Measurements from ENCODE around the gene NAGLU. TPM values are rescaled to one million over a fixed set of nuclear protein-coding genes. Genes with fewer than 3 reads are reported as not detected.

Gene NAGLU
- total and polyA plus RNA-seq, 2 donors from 2014 or later: 37.5 to 52.7 TPM

GRCh38 chr17:42530952-42531454, 5.0 kb upstream of the NAGLU start:
- FAIRE-seq (no peak), DNase-seq (no peak)
- Histone ChIP-seq H3K9ac (ENCODE audit: low read length in 3 of 3) (no peak overlapping the region), H3K9me3 (ENCODE audit: control insufficient read depth in 2 of 3, insufficient read depth in 1 of 3, low read length in 3 of 3) (no peaks in the 10 kb centered on the region), H3K4me1 (ENCODE audit: control insufficient read depth in 2 of 3, insufficient read depth in 2 of 3, low read depth in 1 of 3, low read length in 3 of 3) (peaks cover 4 to 14% (median 8%) of the 10 kb centered on the region in 3 donors), H3K36me3 (ENCODE audit: control insufficient read depth in 2 of 3, insufficient read depth in 3 of 3, low read length in 3 of 3) (no peaks in the 10 kb centered on the region), H3K27me3 (ENCODE audit: control insufficient read depth, insufficient read depth, low read length) (no peaks in the 10 kb centered on the region), H3K27ac (ENCODE audit: low read depth in 2 of 2, low read length in 2 of 2) (no peak overlapping the region), H3K4me3 (ENCODE audit: low read length in 3 of 3) (no peak overlapping the region)
- intact Hi-C loops (cut with DNase I): no loop called here
- TF ChIP-seq, protein P1, sequence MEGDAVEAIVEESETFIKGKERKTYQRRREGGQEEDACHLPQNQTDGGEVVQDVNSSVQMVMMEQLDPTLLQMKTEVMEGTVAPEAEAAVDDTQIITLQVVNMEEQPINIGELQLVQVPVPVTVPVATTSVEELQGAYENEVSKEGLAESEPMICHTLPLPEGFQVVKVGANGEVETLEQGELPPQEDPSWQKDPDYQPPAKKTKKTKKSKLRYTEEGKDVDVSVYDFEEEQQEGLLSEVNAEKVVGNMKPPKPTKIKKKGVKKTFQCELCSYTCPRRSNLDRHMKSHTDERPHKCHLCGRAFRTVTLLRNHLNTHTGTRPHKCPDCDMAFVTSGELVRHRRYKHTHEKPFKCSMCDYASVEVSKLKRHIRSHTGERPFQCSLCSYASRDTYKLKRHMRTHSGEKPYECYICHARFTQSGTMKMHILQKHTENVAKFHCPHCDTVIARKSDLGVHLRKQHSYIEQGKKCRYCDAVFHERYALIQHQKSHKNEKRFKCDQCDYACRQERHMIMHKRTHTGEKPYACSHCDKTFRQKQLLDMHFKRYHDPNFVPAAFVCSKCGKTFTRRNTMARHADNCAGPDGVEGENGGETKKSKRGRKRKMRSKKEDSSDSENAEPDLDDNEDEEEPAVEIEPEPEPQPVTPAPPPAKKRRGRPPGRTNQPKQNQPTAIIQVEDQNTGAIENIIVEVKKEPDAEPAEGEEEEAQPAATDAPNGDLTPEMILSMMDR (IDR thresholded peaks at IDR 0.05; ENCODE audit: borderline replicate concordance, extremely low read depth, insufficient read depth): no peak

DNA sequence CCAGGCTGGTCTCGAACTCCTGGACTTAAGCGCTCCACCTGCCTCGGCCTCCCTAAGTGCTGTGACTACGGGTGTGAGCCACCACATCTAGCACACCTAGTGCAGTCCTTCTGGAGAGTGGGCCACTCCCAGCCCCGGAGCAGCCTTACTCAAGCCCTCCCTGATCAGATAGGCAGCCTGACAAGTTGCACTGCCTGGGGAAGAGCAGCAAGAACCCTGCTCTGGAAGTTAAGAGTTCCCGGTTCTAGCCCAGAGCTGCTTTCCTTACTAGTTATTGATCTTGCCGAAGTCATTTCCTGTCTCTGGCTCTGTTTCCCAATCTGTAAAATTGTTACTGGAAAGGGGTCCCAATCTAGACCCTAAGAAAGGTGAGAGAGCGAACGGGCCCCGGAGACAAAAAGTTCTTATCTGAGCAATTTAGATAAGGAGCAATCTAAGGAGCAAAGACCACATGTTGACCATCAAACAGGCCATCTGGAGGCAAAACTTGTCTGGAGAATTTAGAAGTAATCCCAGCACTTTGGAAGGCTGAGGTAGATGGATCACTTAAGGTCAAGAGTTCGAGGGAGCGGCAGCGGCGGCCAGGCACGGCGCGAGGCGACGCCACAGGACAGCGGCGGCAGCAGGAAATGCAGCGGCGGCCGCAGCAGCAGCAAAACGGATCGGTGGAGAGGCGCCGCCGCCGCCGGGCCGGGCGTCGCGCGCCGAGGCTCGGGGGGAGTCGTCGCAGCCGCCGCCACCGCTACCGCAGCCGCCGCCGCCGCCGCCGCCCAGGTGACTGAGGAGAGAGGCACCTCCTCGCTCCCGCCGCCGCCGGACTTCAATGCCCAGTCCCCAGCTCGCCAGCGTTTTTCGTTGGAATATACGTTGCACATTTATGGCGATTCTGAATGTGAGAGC, 4.3 kb upstream of the NAGLU start:
- Histone ChIP-seq H3K9me3 (ENCODE audit: control insufficient read depth in 2 of 3, insufficient read depth in 1 of 3, low read length in 3 of 3) (no peaks in the 10 kb centered on the region), H3K27ac (ENCODE audit: low read depth in 2 of 2, low read length in 2 of 2) (peak overlapping the region; percentile 59 to 67), H3K36me3 (ENCODE audit: control insufficient read depth in 2 of 3, insufficient read depth in 3 of 3, low read length in 3 of 3) (no peaks in the 10 kb centered on the region), H3K4me1 (ENCODE audit: control insufficient read depth in 2 of 3, insufficient read depth in 2 of 3, low read depth in 1 of 3, low read length in 3 of 3) (peaks cover 4 to 14% (median 8%) of the 10 kb centered on the region in 3 donors), H3K27me3 (ENCODE audit: control insufficient read depth, insufficient read depth, low read length) (no peaks in the 10 kb centered on the region), H3K4me3 (ENCODE audit: low read length in 3 of 3) (peak overlapping the region; percentile 48 to 61 (median 55)), H3K9ac (ENCODE audit: low read length in 3 of 3) (no peak overlapping the region)
- FAIRE-seq: no peak
- peak in 4 of 5 donors; percentile 65 to 89 (median 80) for DNase-seq
- TF ChIP-seq, protein P1 (IDR thresholded peaks at IDR 0.05; ENCODE audit: borderline replicate concordance, extremely low read depth, insufficient read depth): peak; percentile 43
- intact Hi-C loops (cut with DNase I): no loop called here

DNA sequence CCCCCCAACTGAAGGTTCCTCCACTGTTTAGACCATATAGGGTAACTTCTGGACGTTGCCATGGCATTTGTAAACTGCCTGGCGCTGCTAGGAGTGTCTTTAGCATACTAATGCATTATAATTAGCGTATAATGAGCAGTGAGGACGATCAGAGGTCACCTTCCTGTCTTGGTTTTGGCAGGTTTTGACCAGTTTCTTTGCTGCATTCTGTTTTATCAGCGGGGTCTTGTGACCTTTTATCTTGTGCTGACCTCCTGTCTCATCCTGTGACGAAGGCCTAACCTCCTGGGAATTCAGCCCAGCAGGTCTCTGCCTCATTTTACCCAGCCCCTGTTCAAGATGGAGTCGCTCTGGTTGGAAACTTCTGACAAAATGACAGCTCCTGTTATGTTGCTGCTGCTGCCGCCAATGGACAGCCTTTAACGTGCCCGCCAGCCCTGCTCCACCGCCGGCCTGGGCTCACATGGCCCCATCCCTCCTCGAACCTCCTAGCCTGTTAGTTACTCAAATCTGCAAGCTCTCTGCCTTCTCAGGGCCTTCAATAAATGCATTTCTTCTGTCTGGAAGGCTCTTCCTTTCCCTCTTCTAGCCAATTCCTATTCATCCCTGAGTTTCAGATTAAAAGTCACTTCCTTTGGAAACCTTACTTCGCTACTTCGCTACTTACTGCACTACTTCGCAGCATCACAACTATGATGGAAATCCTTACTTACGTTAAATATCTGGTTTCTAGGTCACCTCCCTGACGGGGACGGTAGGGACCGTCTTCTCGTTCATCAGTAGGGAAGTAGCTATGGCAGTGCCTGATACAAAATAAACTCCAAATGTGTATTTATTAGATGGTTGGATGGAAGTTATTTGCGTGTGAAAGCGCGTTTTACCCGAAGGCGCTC, 640 bp upstream of the NAGLU start:
- intact Hi-C loops (cut with DNase I): no loop called here
- TF ChIP-seq, protein P1 (IDR thresholded peaks at IDR 0.05; ENCODE audit: borderline replicate concordance, extremely low read depth, insufficient read depth): no peak
- Histone ChIP-seq H3K4me3 (ENCODE audit: low read length in 3 of 3) (peak overlapping the region; percentile 51 to 71 (median 68)), H3K4me1 (ENCODE audit: control insufficient read depth in 2 of 3, insufficient read depth in 2 of 3, low read depth in 1 of 3, low read length in 3 of 3) (peaks cover 4 to 21% (median 14%) of the 10 kb centered on the region in 3 donors), H3K9me3 (ENCODE audit: control insufficient read depth in 2 of 3, insufficient read depth in 1 of 3, low read length in 3 of 3) (no peaks in the 10 kb centered on the region), H3K27me3 (ENCODE audit: control insufficient read depth, insufficient read depth, low read length) (no peaks in the 10 kb centered on the region), H3K27ac (ENCODE audit: low read depth in 2 of 2, low read length in 2 of 2) (peak overlapping the region; percentile 85 to 98), H3K36me3 (ENCODE audit: control insufficient read depth in 2 of 3, insufficient read depth in 3 of 3, low read length in 3 of 3) (peaks cover 0 to 9% (median 5%) of the 10 kb centered on the region in 3 donors), H3K9ac (ENCODE audit: low read length in 3 of 3) (peak overlapping the region; percentile 34 to 85 (median 50))
- no peak for FAIRE-seq
- DNase-seq: peak in 1 of 5 donors; percentile 22

Data from kidney (tissue), 14 donors.